DND-41 (cell line): ENCODE data around the gene IFNL1.
"Not testable (repeated sequence)": the region's sequence is repeated elsewhere in the genome, so short reads cannot be mapped to it uniquely, and the experiment has no call there.

Source experiments
- EZH2 ChIP-seq: IDR thresholded peaks from 3 replicates; pipeline ENCODE4 v1.6.1; 2012; ENCODE audit warnings: borderline replicate concordance, low read depth, mild to moderate bottlenecking, moderate library complexity, low read length, inconsistent platforms; ENCODE audit not compliant: severe bottlenecking
- TF ChIP-seq, protein P1 (sequence below): IDR thresholded peaks from 2 replicates; pipeline ENCODE4 v1.5.1; 2012; ENCODE audit warnings: borderline replicate concordance, low read length, moderate library complexity, mild to moderate bottlenecking; ENCODE audit not compliant: poor library complexity, severe bottlenecking; ENCODE audit errors: extremely low read depth

DNA sequence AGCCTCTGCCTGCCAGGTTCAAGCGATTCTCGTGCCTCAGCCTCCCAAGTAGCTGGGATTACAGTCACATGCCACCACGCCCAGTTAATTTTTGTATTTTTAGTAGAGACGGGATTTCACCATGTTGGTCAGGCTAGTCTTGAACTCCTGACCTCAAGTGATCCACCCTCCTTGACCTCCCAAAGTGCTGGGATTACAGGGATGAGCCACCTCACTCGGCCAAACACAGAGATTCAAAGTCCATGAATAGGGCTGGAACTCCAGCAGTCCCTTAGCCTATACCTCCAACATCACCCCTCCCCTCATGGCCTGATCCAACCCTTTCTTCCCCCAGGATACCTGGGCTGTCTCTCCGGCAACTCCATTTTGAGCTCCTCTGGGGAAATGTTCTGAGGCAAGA is 36.5 kb downstream of the IFNL1 start:
- TF ChIP-seq, protein P1, sequence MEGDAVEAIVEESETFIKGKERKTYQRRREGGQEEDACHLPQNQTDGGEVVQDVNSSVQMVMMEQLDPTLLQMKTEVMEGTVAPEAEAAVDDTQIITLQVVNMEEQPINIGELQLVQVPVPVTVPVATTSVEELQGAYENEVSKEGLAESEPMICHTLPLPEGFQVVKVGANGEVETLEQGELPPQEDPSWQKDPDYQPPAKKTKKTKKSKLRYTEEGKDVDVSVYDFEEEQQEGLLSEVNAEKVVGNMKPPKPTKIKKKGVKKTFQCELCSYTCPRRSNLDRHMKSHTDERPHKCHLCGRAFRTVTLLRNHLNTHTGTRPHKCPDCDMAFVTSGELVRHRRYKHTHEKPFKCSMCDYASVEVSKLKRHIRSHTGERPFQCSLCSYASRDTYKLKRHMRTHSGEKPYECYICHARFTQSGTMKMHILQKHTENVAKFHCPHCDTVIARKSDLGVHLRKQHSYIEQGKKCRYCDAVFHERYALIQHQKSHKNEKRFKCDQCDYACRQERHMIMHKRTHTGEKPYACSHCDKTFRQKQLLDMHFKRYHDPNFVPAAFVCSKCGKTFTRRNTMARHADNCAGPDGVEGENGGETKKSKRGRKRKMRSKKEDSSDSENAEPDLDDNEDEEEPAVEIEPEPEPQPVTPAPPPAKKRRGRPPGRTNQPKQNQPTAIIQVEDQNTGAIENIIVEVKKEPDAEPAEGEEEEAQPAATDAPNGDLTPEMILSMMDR = not testable (repeated sequence)
- TF ChIP-seq EZH2 = not testable (repeated sequence)
